Measurements from ENCODE around the gene CNOT1. TPM values are rescaled to one million over a fixed set of nuclear protein-coding genes. Genes with fewer than 3 reads are reported as not detected.

CNOT1 gene
- total and polyA plus RNA-seq, 10 donors = 51.5 to 199 (median 180) TPM

GRCh38 chr16:58472266-58472665, 157.4 kb downstream of the CNOT1 start:
- Histone ChIP-seq H3K9me3 (no peaks in the 10 kb centered on the region), H3K4me1 (peaks cover 0 to 41% (median 14%) of the 10 kb centered on the region in 6 donors), H3K36me3 (no peaks in the 10 kb centered on the region), H3K4me3 (no peak overlapping the region), H3K27ac (peak overlapping the region in 6 of 8 donors; percentile 38 to 84 (median 76)), H3K27me3 (replicated peaks in 1 of 7) (peaks cover 0 to 20% (median 0%) of the 10 kb centered on the region in 7 donors)
- 85 to 94% (median 87%) methylated on average over 9 of the region's 9 CpGs for WGBS, 5 donors
- peak; percentile 55 for DNase-seq
- no peak for TF ChIP-seq CTCF (IDR thresholded peaks at IDR 0.05 in 8 of 11, conservative IDR thresholded peaks at IDR 0.05 in 3 of 11)
- no peak for TF ChIP-seq POLR2A (IDR thresholded peaks at IDR 0.05)
- TF ChIP-seq POLR2AphosphoS5 (IDR thresholded peaks at IDR 0.05) = no peak
- intact Hi-C loops (cut with DNase I; ENCODE audit: low total_unique reads) = no loop called here

GRCh38 chr16:58471209-58471975, 158.2 kb downstream of the CNOT1 start:
- H3K4me1 ChIP-seq = peaks cover 0 to 41% (median 16%) of the 10 kb centered on the region in 6 donors
- H3K36me3 ChIP-seq = no peaks in the 10 kb centered on the region
- peaks cover 0 to 29% (median 3%) of the 10 kb centered on the region in 7 donors for H3K27me3 ChIP-seq (replicated peaks in 1 of 7)
- H3K27ac ChIP-seq = peak overlapping the region in 3 of 8 donors; percentile 76 to 84 (median 79)
- intact Hi-C loops (cut with DNase I; ENCODE audit: low total_unique reads) = no loop called here
- DNase-seq = peak; percentile 57
- peak in 1 of 3 donors; percentile 33 for TF ChIP-seq POLR2AphosphoS5 (IDR thresholded peaks at IDR 0.05)
- no peak for TF ChIP-seq POLR2A (IDR thresholded peaks at IDR 0.05)
- 34 to 46% (median 37%) methylated on average over 9 to 10 of the region's 10 CpGs for WGBS, 5 donors
- H3K4me3 ChIP-seq = no peak overlapping the region
- H3K9me3 ChIP-seq = no peaks in the 10 kb centered on the region

Small RNA genes lying within 50 kb of the gene (small RNA-seq; reads per million reads assigned to genes)
- gene RNU6-103P (0 reads per million in 4 donors), gene SNORA46 (363 to 635 (median 423) reads per million in 4 donors), gene SNORA50A (0 reads per million in 4 donors)

Other genes with a start within 250 kb of the CNOT1 start
- 1 to 10 TPM; 5.3 to 9.4 (median 7.2) TPM for gene GINS3, start 237.4 kb downstream of the CNOT1 start, total RNA-seq
- gene GINS3, start 237.4 kb downstream of the CNOT1 start, polyA plus RNA-seq = 1 to 10 TPM; 3.3 to 6.7 (median 5.9) TPM
- gene NDRG4, start 129.7 kb downstream of the CNOT1 start, total RNA-seq = 100 to 1,000 TPM in 1 of 7 donors, 10 to 100 TPM in 6; 22.3 to 115 (median 70.2) TPM
- 10 to 100 TPM in 1 of 3 donors, 1 to 10 TPM in 2; 9.4 to 31.3 (median 9.6) TPM for gene NDRG4, start 129.7 kb downstream of the CNOT1 start, polyA plus RNA-seq
- 10 to 100 TPM; 13.7 to 32.3 (median 18.2) TPM for gene SETD6, start 114.3 kb downstream of the CNOT1 start, total RNA-seq
- gene SETD6, start 114.3 kb downstream of the CNOT1 start, polyA plus RNA-seq = 10 to 100 TPM in 2 of 3 donors, 1 to 10 TPM in 1; 8.9 to 11.5 (median 10.7) TPM
- gene SLC38A7, start 54.9 kb upstream of the CNOT1 start, total RNA-seq = 10 to 100 TPM; 18.1 to 29.5 (median 25.5) TPM
- 10 to 100 TPM in 1 of 3 donors, 1 to 10 TPM in 2; 2.9 to 10.0 (median 6.6) TPM for gene SLC38A7, start 54.9 kb upstream of the CNOT1 start, polyA plus RNA-seq
- 10 to 100 TPM; 39.0 to 59.2 (median 41.1) TPM for gene GOT2, start 104.5 kb upstream of the CNOT1 start, total RNA-seq
- gene GOT2, start 104.5 kb upstream of the CNOT1 start, polyA plus RNA-seq = 10 to 100 TPM; 26.8 to 42.6 (median 30.1) TPM

All from spleen (tissue), 11 donors.